NCI-H748 (cell line): ENCODE data around the gene HDAC9.
"Not testable (repeated sequence)": the region's sequence is repeated elsewhere in the genome, so short reads cannot be mapped to it uniquely, and the experiment has no call there.

ENCODE experiments used
- DNase-seq: peaks from one replicate; lab custom pipeline; 2025; ENCODE audit not compliant: unreplicated experiment; lab: John Stamatoyannopoulos, UW

The HDAC9 gene

DNA sequence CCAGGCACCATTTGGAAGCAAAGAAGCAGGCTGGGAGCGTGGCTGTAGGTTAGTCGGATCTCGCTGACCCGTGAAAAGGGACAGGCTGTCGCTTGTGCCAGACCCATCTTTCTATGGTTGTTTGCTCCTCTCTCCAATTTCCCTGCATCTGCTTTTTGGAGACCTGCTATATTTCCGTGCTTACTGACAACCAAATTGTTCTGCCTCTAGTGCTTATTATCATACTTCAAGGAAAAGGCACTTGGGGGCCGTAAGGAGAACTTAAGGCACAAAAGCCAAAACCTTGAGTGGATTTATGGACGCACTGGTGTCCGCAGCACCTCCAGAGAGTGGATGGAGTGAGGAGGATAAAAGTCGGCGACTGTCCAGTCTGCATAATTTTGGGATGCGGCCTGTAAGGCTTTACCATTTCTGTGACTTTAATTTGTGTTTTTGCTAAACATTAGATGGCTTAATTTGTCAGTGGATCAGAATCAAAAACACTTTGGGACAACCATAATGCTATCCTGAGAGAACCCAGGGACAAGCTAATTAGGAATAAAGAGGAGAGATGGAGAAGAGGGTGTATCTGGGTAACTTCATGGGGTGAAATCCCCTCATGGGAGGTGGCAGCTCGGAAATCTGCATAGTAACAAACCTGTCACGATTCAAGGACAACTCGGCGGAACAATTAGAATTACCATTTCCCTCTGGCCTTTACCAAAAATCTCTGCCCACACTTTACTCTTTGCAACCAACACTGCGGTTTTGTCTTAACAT is 206.7 kb downstream of the HDAC9 start:
- no peak for DNase-seq

DNA sequence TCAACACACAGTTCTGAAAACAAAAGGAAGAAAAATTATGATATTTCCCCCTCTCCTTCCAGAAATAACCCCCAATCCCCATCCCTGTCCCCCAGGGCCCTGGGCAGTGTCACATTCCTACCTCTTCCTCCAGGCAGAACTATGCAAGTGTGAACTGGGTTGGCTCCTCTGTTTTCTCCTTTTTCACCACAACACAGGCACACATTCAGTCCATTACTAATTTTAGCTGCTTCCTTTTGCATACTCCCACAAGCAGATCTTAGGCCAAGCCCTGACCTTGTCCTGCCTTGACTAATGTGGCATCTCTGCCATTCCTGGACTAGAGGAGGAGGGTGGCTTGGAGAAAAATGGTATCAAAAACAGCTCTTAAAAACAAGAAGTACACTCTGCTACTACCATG is 208.1 kb downstream of the HDAC9 start:
- DNase-seq, result no peak

DNA sequence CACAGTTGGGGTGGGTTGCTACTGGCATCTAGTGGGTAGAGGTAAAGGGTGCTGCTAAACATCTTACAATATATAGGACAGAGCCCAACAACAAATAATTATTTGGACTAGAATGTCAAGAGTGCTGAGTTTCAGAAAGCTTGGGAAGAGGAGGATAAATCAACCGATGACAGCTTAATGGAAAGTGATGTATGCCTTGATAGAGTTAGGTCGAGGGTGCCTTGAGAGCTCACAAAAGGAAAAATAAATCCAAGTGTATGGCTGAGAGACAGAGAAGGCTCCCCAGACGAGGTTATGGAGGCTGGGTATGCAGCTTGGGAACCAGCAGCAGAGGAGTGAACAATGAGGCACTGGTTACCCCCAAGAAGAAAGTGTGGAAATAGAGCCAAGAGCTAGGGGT is 211.1 kb downstream of the HDAC9 start:
- no peak for DNase-seq

- DNase-seq, result no peak
Measured at GRCh38 chr7:18708204-18708603, 212.7 kb downstream of the HDAC9 start.

DNA sequence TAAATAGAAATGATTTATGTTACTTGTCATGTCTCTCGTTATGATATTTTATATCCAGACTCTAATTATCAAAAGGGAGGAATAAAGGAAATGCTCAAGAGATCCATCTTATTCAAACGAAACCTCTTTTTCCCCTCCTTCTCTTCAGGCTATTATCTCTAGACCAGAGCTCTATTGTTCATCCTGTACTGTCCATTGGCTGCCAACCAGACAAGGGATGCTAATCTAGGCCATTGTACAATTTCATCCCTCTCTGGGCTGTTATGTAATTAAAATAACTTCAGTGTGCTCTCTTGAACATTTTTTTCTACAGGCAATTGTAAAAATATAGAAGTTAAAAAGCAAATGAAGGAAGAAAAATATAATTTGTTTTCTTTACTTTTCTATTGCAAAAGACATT is 220.4 kb downstream of the HDAC9 start:
- DNase-seq, result no peak

DNA sequence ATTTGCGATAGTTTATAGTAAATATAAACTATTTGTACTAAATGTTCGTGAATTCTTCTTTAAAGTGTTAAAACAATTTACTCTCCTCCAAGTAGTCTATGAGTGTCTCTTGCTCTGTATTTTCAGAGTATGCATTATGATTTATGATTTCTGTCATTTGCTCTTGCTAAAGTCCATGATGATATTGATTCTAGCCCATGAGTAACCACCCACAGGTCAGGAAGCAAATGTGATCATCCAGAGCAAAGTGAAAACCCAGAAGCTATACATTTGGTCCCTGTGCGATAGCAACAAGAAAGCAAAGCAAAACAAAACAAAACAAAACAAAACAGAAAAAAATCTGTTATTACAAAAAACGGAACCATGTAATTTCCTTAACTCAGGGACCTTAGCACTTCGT is 225.9 kb downstream of the HDAC9 start:
- no peak for DNase-seq

GRCh38 chr7:18724318-18724717 is 228.8 kb downstream of the HDAC9 start:
- no peak for DNase-seq

DNA sequence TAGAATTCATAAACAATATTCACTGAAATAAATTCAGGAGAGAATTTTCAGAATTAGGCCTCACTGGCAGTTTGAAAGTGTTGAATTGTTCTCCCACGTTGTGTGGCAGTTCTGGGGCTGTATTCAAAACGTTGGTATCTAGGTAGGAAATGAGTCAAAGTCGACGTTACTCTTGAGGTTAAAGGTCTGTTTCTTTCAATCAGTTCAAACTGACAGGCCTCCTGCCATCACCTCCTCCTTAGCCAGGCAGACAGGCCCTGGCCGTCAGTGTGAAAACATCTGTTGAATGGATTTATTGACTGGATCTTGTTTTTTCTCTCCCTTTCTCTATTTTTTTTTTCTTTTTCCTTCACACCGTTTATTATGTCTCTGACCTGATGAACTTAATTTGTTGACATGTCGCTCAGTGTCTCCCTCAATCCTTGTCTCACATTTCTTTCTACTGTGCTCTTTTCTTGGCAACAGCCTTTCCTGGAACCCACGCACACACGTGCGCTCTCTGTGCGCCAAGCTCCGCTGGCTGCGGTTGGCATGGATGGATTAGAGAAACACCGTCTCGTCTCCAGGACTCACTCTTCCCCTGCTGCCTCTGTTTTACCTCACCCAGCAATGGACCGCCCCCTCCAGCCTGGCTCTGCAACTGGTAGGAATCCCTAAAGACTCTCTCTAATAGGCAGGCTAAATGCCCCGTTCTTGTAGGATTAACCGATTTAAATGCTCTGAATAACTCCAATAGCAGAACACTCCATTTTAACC is 231.7 kb downstream of the HDAC9 start:
- DNase-seq, result no peak

DNA sequence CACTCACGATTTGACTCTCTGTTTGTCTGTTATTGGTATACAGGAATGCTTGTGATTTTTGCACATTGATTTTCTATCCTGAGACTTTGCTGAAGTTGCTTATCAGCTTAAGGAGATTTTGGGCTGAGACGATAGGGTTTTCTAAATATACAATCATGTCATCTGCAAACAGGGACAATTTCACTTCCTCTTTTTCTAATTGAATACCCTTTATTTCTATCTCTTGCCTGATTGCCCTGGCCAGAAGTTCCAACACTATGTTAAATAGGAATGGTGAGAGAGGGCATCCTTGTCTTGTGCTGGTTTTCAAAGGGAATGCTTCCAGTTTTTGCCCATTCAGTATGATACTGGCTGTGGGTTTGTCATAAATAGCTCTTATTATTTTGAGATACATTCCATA is 240.5 kb downstream of the HDAC9 start:
- DNase-seq, result not testable (repeated sequence)

DNA sequence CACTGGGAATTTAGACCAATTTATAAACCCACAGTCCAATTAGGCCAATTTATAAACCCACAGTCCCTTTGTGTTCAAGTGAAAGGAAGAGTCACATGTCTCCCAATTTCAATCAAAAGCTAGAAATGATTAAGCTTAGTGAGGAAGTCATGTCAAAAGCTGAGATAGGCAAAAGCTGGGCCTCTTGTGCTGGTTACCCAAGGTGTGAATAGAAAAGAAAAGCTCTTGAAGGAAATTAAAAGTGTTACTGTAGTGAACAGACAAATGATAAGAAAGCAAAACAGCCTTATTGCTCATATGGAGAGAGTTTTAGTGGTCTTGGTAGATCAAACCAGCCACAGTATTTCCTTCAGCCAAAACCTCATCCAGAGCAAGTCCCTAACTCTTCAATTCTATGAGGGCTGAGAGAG is 245.0 kb downstream of the HDAC9 start:
- DNase-seq, result no peak

- DNase-seq, result no peak
Measured at GRCh38 chr7:18753972-18754610, 258.5 kb downstream of the HDAC9 start.

GRCh38 chr7:18754766-18755165 is 259.2 kb downstream of the HDAC9 start:
- DNase-seq, result no peak

DNA sequence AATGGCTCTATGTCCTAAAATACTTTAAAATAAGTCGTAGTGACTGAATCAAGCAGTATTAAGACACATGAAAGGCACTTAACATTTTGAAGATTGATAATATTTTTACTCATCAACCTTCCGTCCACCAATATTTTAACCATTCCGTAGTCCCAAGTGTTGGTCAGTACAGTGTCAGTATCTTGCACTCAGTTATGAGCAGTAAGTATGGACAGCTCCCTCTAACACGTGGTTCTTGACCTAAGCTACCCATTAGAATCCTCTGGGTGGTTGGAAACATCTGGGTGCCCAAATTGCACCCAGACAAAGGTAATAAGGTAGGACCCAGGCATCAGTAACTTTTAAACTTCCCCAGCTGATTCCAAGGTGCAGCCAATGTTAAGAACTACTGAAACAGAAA is 260.2 kb downstream of the HDAC9 start:
- DNase-seq, result no peak

GRCh38 chr7:18756378-18757050 is 261.0 kb downstream of the HDAC9 start:
- no peak for DNase-seq

DNA sequence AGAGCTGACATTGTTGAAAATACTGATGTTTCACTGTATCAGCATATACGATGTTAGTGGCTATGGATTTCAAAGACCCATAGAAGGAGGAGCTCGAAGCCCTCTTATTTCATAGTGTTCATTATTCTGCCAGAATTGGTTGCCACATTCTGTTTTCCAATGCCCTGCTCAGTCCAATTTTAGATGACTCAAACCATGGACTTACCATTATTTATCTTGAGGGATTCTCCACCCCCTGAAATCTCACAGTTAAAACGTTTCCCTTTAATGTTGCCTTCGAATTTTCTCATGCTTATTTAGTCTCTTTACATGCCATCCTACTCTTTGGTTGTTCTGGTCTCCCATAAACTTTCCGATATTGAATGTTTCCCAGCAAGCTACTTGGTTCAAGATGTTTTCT is 264.5 kb downstream of the HDAC9 start:
- no peak for DNase-seq

DNA sequence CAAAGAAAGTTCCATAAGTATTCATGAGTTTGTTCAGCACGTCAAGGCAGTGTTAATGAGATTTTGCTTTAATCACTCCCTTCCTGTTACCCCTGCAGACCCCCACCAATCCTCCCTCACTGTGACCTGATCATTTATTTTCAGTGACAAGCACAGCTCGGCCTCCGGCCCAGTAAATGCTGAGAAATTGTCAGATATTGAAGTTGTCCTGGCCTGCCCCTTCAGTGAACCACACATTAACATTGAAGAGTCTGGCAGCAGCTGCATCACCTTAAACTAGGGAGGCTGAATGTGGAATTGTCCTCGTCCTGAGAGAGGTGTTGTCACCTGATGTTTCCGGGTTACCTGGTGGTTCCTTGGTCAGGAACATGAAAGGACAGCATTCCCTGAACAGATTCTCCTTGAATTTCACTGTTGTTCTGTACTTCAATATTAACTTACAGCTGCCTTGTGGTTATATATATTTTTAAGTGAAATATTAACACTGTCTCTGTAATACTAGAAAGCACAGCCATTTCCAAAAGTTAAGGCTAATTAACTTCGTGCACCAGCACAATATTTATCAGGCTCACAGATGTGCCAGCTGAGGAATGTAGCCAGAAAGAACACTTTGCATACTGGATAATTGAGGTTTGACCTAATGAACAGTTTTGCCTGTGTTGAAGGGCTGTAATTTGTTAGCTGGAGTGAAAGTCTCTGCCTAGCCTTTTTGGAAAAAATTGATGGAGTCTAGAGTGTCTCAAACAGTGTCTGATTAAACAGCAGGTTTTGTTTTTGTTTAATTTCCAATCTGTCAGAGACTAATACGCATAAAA is 265.3 kb downstream of the HDAC9 start:
- no peak for DNase-seq

DNA sequence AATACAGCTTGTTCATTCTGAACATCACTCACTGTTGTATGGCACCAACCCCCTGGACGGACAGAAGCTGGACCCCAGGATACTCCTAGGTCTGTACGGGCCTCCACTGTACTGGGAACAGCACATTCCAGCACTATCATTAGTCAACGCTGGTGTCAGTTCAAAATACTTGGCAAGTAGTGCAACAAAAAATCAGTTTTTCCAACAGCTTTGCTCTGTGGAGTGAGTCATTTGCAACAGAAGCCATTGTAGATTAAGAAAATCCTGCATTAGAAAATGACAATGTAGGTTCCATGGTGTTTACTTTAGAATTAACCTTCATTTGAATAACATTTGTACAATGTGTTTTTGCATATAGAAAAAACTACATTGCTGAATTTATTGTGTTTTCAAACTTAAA is 266.6 kb downstream of the HDAC9 start:
- no peak for DNase-seq

GRCh38 chr7:18768256-18768655 is 272.7 kb downstream of the HDAC9 start:
- DNase-seq, result no peak

DNA sequence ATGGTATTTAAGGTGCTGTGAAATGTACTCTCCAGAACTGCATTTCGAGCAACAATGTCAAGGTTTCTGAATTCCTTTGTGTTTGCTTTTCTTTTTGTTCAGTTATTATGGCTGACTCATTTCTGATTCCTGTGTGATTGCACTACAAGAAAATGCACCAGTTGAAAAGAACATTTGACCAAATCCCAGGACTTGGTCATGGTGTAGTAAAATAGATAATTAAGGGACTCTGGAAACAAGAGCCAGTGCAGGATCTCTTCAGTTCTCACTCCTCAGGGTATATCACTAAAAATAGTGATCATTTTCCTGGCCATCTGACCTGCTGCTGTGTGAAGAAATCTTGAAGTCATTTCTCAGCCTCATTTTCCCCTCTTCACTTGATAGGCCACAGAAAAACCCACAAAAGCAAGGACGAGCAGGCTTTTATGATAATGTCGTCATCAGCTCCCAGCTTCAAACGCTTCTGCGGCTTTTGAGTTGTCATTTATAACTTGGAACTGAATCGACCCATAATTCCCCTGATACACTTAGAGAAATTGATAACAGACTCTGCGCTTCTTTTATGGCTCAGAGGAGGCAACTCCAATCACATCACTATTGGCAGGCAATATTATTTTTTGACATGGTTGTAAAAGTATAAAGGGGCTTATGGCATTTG is 274.7 kb downstream of the HDAC9 start:
- no peak for DNase-seq

DNA sequence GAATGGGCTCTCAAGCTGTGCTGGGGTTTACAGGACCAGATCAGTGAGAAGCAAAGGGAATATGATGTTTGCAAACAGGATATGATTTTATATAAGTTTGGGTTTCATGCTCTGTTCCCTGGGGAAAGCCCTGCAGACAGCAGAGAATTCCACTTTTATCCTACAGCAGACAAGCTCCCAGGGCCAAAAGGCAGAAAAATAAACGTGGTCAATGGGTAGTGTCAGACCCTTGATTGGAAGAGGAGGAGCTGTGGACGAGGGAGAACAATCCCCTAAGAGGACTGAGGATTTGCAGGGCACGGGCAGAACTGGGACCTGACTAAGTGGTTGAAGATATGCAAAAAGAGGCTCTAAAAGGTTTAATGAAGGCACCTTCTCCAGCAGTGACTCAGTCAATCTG is 275.3 kb downstream of the HDAC9 start:
- no peak for DNase-seq
